Fibroblast of mammary gland (primary cell): ENCODE data around the gene HSP90AB1.

ENCODE experiments used
- DNase-seq: peaks from one replicate; pipeline ENCODE4 v3.0.0-alpha.2; 2010; ENCODE audit warnings: low read depth
- H3K4me3 ChIP-seq: 2 replicates; pipeline ENCODE4 v1.5.1; 2011; ENCODE audit warnings: low read depth, mild to moderate bottlenecking, low read length, moderate library complexity; ENCODE audit not compliant: control insufficient read depth
- TF ChIP-seq, protein P1 (sequence below): conservative IDR thresholded peaks from 2 replicates; pipeline ENCODE4 v1.5.1; 2011; ENCODE audit warnings: low read depth, low read length, inconsistent platforms; ENCODE audit not compliant: control insufficient read depth, insufficient read depth

Gene HSP90AB1

GRCh38 chr6:44256775-44257024 is 9.8 kb downstream of the HSP90AB1 start:
- DNase-seq: no peak
- TF ChIP-seq, protein P1, sequence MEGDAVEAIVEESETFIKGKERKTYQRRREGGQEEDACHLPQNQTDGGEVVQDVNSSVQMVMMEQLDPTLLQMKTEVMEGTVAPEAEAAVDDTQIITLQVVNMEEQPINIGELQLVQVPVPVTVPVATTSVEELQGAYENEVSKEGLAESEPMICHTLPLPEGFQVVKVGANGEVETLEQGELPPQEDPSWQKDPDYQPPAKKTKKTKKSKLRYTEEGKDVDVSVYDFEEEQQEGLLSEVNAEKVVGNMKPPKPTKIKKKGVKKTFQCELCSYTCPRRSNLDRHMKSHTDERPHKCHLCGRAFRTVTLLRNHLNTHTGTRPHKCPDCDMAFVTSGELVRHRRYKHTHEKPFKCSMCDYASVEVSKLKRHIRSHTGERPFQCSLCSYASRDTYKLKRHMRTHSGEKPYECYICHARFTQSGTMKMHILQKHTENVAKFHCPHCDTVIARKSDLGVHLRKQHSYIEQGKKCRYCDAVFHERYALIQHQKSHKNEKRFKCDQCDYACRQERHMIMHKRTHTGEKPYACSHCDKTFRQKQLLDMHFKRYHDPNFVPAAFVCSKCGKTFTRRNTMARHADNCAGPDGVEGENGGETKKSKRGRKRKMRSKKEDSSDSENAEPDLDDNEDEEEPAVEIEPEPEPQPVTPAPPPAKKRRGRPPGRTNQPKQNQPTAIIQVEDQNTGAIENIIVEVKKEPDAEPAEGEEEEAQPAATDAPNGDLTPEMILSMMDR: no peak

GRCh38 chr6:44257025-44257752 is 10.3 kb downstream of the HSP90AB1 start, which contains the start of gene SLC35B2:
Gene SLC35B2, minus strand, starts transcription at chr6:44257528. Its CDS starts 118 bp downstream, at chr6:44257410.
- peak within 1 kb of the TSS; percentile 82 for H3K4me3 ChIP-seq
- TF ChIP-seq, protein P1: no peak
- peak; percentile 49 for DNase-seq

More at GRCh38 chr6:44256775-44257024, 9.8 kb downstream of the HSP90AB1 start:
- H3K4me3 ChIP-seq: peak overlapping the region; percentile 82

GRCh38 chr6:44257753-44258324 is 10.9 kb downstream of the HSP90AB1 start:
- no peak for DNase-seq
- peak overlapping the region; percentile 38 for H3K4me3 ChIP-seq
- TF ChIP-seq, protein P1: no peak

- no peak for DNase-seq
- H3K4me3 ChIP-seq: no peak overlapping the region
- TF ChIP-seq, protein P1: no peak
Measured at GRCh38 chr6:44258325-44258863, 11.5 kb downstream of the HSP90AB1 start.

- DNase-seq: no peak
- H3K4me3 ChIP-seq: no peak overlapping the region
- TF ChIP-seq, protein P1: no peak
Measured at GRCh38 chr6:44258921-44259320, 12.0 kb downstream of the HSP90AB1 start.

GRCh38 chr6:44260011-44260410 is 13.1 kb downstream of the HSP90AB1 start:
- TF ChIP-seq, protein P1: no peak
- DNase-seq: no peak
- no peak overlapping the region for H3K4me3 ChIP-seq
